Stimulated activated CD4-positive, alpha-beta T cell treated with anti-CD3 and anti-CD28 coated beads, Interleukin-4, amount 100 ng/mL, for 24 hours (primary cell): ENCODE measurements around the gene ANKRD6.
A peak's percentile ranks its signal among the peaks of the same experiment; 100 is the strongest.

Source experiments
- DNase-seq: peaks from one replicate; pipeline ENCODE4 v3.0.0-alpha.2; 2020

ANKRD6 gene

DNA sequence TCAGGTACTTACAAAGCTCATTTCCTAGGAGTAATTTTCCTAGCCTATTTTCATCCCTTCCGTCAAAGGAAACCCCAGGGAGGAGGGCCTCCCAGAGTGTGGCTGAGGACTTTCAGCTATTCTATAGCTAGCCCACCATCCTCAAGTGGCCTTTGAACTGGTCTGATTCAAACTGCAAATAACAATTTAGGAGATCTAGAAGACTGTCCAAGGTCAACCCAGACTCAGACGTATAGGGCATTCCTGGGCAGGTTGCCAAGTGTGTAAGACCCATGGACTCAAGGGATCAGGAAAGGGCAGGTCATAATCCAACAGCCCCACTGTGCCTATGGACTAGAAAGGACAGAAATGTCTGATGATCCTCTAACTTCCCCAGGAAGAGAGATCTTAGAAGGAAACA lies 18.7 kb upstream of the ANKRD6 start:
- DNase-seq = no peak

DNA sequence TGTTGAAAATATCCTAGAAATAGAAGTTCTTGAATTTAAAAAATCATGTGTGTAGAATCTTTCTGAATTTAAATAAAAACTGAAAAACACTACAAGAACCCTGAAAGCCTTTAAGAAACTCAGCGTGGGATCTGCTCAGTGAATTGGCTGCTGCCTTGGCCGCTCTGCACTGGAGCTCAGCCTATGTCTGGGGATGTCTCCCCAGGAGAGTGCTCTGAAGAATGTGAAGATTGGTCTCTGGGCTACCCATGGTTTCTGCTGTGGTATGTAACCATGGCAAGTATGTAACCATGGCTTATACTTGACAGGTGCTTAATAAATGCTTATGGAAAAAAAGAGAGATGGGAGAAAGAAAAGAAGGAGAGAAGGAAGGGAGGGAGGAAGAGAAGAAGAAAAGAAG lies 17.8 kb upstream of the ANKRD6 start:
- DNase-seq = no peak

DNA sequence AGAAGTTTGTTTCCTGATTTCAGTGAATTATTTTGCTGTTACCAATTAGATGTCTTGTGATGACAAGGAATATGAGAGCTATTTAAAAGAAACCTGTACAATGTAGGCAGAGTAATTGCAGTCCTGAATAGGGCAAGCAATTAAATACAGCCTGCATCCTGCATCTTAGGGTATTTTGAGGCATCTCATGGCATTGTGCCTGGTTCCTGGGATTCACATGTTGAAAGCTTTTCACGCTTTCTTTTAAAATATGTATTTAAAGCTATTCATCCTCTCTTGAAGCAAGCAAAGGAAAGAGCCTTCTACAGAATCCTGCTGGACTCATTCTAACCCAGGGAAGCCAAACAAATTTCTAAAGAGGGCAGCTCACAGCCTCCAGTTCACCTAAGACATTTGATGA lies 16.2 kb upstream of the ANKRD6 start:
- no peak for DNase-seq

DNA sequence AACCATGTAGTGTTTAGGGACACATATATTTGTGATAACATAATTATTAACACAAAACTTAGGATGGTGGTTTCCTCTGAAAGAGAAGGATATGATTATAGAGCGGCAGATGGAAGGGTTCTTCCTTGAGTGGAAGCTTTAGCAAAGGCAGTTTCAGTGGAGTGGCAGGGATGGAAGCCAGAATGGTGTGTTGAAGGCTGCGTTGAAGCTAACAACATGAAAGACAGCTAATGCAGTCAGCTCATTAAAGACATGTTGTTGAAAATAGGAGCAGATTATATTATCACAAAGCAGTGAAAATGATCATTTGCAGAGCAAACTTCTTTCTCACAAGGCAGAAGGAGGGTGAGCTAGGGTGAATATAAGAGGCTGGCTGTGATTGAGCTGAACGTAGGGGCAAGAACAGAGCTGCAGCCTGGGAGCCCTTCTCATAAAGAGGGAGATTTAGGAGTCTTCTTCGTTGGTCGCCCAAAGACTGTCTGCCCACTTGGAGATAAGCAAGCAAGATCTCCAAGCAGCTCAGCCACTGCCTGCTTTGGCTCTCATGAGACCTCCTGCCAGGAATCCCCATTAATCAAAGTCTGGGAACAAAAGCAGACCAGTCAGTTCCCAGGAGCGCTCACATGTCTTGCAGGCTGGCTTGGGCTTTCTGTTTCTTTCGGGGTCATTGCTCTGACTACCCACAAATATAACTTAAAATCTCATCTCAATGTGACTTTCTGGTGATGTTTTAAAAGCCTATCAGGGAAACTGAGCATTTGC lies 2.6 kb upstream of the ANKRD6 start:
- no peak for DNase-seq

DNA sequence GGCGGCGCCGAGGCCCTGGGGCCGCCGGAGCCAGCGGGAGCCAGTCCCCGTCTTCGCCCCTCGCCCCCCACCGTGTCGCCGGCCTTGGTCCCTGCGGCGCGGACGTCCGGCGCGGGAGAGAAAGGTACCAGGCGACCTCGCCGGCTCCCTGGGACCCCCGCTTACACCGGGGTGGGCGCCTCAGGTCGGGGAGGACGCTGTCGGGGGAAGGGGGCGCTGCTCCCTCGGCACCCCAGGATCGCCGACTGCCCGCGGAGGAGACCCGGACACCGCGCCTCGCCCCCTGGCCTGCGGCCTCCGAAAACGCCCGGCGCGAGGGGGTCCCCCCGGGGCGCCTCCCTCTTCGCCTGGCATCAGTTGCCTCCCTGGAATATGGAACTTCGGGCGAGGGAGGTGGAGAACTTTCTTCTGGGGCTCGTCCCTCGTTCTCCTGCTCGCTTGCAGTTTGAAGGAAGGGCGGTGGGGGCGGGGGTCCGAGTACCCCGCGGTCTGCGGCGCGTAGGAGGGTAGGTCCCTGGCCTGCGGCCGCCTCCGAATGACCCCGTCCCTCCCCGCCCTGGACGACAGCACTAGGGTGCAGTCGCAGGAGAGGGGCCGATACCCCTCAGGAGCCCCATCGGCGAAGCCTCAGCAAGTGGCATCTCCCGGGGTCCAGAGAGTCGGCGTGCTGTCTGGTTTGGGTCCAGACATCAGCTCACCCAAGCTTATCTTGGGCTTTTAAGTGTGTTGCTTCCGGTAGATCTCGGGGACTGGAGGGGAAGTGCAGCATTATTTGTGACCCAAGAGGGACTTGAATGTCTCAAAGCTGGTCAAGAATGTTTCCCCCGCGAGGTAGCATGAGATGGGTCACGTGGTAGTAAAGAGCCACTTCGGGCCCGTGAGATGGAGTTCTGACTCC lies 549 bp downstream of the ANKRD6 start:
- peak; percentile 10 for DNase-seq

DNA sequence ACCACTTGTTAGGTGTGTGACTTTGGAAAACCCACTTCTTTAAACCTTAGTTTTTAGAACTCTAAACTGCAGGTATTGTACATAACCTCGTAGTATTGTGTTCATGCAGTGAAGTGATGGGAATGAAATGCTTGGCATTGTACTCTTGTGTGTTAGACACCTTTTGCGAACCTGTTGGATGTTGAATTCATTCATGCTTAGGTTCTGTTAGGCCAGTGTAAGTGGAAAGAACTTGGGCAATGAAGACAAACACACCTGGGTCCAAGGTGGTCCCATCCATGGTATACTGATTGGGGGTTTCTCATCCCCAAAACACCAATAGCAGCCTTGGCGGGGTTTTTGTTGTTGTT lies 1.2 kb downstream of the ANKRD6 start:
- no peak for DNase-seq

DNA sequence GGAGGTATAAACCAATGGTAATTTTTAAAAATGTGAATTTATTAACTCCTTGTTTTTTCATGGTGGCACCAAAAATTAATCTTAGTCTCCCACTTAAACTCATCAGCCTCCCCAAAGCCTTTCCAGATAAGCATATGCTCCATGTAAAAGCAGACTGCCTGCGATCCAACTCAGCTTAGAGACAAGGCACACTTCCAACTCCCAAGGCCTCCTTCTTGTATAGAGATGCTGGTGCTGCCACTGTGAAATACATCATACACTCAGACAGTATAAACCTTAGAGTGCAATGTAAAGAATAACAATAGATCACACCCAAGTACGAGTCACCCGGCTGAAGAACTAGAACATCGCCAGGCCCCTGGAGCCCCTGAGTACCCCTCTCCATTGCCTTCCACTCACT lies 2.0 kb downstream of the ANKRD6 start:
- no peak for DNase-seq

DNA sequence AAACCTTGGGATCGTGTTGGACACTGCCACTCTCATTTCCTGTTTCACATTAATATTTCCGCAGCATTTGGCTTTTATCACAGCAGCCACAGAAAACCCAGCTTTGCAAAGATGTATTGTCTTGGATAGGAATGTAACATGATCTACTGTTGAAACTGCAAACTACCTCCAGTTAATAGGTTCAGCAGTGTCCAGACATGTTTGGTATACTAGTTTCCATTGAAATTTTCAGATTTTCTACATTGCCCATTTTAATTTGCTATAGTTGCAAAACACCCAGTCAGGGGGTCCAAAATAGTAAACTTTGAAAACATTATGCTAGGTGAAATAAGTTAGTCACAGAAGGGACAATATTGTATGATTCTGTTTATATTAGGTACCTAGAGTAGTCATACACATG lies 3.3 kb downstream of the ANKRD6 start:
- DNase-seq = no peak

DNA sequence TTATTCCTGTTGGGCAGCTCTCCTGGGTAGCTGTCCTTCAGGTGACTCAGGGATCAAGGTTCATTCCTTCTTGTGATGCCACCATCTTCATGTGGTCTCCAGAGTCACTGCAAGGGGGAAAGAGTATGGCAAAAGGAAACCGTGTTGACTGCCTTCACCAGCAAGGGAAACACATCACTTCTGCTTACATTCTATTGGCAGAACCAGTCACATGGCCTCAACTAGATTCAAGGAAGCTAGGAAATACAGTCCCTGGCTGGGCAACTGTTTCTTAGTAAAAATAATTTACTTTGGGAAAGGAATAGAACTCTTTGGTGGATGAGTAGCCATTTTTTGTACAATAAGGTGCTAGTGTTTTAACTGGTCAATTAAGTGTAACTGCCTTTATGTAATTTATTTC lies 5.3 kb downstream of the ANKRD6 start:
- DNase-seq = no peak

DNA sequence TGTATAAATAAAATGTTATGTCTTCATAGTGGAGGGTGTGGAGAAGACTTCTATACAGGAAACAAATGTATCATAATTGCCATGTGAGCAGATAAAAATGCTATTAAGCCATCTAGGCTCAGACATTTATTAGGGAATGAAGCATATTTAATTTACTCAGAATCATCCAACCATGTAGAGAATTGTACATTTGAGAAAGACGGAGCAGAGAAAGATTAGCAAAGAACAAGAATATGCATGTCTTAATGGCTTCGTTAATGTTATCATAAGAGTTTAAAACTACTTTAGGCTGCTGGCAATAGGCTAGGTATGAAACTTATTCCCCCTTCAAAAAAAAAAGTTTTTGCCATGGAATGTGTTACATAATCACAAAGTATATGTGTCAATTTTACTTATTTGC lies 6.1 kb downstream of the ANKRD6 start:
- DNase-seq = no peak

DNA sequence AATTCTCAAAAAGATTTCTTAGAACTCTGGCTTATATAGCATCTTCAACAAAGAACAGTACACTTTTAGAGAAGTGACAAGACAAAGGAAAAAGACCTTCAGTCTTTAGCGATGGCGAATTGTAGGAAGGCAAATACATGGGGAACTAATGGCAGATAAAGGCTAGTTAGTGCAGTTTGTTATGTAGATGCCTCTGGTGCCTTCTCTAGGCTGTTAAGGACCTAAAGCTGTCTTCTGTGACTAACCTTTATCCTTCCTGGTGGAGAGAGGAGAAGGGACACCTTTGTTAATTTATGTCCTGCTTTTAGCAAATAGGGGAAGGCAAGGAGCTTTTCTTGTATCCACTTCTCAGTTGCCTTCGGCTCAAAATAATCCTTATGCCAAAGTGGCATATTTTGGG lies 7.2 kb downstream of the ANKRD6 start:
- DNase-seq = no peak

DNA sequence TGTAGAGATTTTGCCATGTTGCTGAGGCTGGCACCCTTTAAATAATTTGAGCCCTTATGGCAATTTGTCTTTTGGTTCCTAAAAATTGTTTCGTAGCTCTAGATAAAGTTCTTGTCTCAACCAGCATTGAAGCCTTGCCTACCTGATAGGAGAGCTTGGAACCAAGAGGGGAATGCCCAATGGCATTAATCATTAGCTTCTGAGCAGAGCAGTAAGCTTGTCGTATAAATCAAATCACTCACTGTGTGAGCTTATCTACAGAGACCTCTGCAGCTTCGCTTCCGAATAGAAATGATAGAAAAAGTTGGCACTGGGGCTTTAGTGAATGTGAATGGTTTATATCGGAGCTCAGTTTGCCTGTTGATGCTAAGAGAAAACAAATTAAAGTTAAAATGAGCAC lies 10.7 kb downstream of the ANKRD6 start:
- DNase-seq = no peak

DNA sequence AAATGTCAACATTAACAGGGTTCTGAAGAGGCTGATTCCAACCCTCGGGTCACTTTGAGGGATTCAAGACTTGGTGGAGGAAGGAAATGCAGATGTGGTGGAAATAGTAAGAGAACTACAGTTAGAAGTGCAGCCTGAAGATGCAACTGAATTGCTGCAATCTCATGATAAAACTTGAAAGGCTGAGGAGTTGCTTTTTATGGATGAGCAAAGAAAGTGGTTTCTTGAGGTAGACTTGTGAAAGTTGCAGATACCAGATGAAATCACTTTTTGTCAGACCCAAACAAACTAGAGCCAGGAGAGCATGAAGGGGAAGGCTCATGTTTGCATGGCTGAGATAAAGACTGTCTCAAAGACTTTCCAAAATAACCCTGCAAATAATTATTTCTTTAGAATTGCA lies 16.2 kb downstream of the ANKRD6 start:
- DNase-seq = no peak

DNA sequence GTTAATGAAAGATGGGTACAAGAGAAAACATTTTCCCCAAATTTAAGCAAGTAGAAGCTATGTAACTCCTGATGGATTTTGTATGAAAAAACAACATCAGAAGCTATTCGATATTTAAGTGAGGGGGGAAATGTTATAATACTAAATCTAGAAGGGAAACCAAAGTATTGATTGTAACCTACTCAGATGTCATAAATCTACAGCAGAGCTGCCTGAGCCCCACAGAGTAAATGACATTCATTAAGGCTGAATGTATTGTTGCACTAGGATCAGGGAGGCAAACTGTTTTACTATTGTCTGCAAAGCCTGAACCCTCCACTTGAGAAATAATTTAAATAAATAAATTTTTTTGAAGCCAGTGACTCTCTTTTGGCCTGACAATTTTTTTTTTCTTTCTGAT lies 19.3 kb downstream of the ANKRD6 start:
- DNase-seq = no peak

DNA sequence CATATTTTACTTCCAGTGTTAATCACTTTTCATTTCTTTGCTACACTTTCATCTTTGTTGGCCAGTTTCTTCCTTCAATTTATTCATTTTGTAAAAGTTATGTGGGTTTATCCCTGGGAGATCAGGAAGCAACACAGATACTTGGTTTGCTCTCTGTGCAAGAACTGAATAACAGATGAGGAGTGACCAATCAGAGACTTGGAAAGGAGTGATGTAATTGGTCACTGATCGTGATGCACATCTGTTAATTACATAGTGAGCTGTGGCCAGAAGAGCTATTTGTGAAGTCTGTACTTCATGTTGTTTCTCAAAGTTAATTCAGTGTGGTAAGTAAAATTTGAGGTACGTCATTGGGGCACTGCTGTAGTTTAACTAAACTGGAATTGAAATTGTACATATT lies 21.3 kb downstream of the ANKRD6 start:
- no peak for DNase-seq

DNA sequence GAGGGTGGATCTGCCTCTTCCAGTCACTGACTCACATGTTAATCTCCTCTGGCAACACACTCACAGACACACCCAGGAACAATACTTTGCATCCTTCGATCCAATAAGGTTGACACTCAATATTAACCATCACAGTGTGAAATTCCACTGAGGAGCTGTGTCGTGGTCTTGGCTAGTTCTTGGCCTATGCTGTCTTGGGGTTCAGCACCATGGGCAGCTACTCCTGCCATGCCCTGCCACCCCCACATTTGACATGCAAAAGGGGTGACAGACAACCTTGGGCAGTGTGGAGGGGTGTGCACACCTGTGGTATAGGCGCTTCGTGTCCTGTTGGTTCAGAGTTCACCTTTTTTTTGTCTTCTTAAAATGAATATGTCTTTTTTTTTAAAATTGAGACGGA lies 25.8 kb downstream of the ANKRD6 start:
- no peak for DNase-seq

DNA sequence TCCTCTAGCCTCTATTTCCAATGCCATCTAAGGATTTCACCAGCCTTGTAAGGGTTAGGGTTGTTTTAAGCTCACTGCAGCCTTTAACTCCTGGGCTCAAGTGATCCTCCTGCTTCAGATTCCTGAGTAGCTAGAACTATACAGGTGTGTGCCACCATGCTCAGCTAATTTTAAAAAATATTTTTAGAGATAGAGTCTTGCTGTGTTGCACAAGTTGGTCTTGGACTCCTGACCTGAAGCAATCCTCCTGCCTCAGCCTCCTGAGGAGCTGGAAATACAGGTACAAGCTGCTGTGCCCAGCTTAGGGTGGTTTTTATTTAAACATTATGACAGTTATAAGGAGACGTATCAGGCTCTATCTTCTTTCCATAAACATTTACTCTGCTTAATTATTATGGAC lies 26.5 kb downstream of the ANKRD6 start:
- no peak for DNase-seq

DNA sequence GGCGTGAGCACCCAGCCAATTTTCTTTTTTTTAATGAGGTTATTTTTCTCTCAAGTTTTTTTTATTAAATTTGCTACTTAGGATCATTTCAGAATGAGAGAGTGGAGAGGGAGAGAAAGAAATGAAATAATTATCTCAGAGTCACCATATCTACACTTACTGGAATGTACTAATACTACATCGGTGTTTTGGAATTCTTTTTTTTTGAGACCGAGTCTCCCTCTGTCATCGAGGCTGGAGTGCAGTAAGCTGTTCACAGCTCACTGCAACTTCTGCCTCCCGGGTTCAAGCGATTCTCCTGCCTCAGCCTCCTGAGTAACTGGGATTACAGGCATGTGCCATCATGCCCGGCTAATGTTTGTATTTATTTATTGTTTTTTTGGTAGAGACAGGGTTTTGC lies 27.8 kb downstream of the ANKRD6 start:
- DNase-seq = no peak

DNA sequence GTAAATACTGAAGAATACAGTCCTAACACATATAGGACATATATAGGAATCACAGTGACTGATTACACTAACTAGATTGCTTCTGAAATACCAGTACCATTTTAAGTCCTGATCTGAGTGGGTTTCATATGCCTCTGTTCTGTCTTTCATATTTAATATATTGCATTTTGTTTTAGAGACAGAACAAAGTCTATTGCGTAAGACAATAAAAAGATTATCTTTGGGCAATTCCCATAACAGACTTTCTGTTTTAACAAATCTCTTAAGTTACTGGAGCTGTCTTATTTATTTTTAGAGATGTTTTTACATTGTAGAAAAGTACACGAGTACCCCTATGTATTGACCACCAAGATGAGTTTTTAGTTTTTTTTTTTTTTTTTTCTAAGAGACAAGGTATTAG lies 29.6 kb downstream of the ANKRD6 start:
- DNase-seq = no peak

DNA sequence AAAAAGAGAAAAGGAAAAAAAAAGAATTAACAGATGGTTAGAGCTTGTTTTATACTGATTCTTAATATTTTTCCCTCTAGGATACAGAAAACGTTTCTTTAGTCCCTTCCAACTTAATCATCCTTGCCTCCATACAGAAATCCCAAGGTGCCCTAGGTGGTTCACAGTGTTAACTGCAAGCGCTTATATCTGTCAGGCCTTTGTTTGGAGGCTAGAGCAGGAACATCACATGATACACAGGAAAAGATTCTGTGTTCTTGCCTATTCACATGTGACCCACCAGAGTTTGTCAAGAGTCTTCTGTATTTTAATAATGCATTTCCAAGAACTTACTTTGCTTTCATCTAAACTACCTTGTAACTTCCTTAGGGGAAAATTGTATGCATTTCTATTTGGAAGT lies 31.3 kb downstream of the ANKRD6 start:
- no peak for DNase-seq

DNA sequence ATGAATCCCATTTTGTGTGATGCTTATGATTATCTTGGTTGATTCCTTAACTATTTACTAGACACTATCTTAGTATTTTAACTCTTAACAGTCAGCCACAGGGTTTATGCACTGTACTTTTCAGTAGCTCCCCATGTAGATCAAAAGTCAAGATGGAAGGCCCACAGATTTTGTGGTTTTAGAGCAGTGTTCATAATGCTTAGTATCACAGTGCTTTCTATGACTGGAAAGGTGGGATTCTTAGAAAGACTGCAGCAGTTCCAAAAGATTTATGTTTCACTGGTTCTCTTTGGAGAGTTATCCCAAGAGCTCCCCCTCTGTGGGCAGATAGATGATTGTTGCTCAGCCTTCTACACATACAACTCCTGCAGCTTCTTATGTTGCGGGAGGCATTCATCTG lies 34.5 kb downstream of the ANKRD6 start:
- DNase-seq = no peak

DNA sequence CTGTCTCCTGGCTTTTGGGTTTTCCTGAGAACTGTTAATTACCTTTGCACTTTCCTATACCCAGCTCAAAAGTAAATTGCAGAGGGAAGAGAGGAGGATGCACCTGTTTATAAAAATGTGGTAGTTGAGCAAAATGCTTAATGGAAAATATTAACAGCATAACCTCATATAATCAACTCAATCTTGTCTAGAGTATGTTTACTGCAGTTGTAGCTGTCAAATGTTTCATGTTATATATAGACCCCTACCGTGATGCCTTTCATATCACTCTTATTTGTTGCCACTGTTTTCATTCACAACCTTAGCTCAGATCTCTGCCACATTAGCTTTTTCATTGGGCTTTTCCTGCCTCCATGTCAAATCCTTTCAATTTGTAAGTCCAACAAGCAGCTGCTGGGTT lies 36.0 kb downstream of the ANKRD6 start:
- DNase-seq = no peak

DNA sequence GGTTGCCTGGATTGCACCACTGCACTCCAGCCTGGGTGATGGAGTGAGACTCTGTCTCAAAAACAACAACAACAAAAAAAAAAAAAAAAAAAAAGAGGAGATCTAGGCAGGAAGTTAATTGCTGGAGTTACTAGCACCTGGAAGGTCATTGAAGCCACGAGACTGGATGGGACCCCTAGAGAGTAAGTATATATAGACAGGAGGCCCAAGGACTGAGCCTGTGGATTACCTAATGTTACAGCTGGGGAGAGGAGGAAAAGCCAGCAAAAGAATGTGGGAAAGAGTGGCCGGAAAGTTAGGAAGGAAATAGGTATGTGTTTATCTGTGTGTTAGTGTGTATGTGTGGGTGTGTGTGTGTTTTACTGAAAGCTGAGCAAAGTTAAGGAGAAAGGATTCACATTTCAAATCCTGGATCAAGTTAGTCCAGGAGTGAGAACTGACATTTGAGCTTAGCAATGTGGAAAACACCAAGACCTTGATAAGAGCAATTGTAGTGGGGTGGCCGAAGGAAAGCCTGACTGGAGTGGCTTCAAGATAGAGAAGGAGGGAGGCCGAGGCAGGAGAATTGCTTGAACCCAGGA lies 38.4 kb downstream of the ANKRD6 start:
- DNase-seq = no peak

DNA sequence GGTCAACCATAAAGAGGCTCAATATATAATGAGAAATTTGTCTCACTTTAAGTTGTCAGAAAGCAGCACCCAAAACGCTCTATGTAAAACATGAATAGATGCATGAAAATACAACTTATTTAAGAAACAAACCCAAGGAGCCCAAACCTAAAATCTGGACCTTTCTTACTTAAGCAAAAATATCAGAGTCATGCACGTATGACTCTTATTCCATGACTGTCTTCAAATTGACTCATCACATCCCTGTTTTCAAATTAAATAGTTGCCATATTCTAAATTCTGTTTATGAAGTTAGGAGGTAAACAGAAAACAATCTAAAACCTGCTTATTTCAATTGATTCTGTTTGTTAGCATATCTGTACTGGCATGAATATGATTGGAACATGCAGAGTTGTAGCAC lies 42.1 kb downstream of the ANKRD6 start:
- no peak for DNase-seq
